T47D (cell line): Measurements from ENCODE around the gene GASK1A.

Source experiments
- DNase-seq, 2 experiments: peaks; one replicate each; pipeline versions ENCODE4 v3.0.0 to v3.0.0-alpha.2; 2011 to 2012; ENCODE audit warnings: low read depth in 1 of 2, low spot score in 1 of 2
- JUND ChIP-seq: IDR thresholded peaks from 2 replicates; pipeline ENCODE4 v1.6.1; 2012; ENCODE audit warnings: low read depth
- in situ Hi-C: cut with HindIII; loops from 2 replicates; pipeline ENCODE4 v1.10.0; 2016; ENCODE audit warnings: low sequenced_read_pairs, low pct_unique_long_range_greater_than_20kb

GASK1A gene

DNA sequence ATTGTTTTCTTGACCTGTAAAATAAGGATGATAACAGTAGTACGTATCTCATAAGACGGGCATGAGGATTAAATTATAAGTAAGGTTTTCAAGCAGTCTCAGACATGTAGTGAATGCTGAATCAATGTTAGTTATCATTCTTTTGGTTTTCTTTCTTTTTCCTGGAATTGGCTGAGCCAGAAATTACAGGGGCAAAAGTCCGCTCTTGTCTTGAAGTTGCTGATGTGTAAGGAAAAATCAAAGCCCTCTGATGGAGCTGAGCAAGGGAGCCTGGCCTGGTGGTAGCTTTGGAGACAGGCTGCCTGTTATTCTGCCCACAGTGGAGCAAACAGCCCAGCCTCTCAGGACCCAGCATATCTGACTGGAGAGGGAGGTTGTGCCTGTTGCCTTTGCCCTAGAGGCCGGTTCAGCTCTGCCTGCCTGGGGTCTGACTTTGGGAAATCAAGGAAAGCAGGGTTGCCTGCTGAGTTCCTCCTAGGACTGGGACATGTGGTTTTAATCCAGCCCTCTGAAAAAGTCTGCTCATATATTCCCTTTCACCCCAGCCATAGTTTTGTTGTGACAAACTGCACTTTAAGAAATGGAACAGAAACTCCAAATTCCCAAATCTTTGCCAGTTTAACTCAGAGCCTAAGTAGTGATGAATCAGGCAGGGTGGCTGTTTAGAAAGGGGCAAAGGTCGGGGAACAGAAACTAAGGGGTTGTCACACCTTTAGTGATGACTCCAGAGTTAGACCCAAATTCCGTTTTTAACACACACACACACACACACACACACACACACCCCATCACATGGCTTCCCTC is 40.1 kb downstream of the GASK1A start:
- DNase-seq = no peak
- in situ Hi-C loops = no loop called here
- no peak for TF ChIP-seq JUND

DNA sequence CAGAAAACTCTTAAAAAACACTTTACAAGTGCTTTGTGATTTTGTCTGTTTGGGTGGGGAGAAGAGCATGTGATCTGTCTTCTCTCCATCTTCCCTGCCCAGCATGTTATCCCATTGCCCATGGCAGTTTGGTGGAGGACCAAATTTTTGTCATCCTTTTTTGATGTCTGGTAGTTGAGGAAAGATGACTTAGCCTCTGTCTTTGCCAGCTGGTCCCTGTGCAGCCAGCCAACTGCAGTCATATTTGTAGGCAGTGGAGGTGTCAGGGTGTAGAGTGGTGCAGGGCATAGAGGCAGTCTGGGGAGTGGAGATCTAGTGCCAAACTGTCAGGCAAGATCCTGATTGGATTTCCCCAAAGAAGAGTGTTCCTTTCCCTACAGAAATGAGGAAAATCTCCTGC is 40.7 kb downstream of the GASK1A start:
- no peak for DNase-seq
- in situ Hi-C loops = no loop called here
- no peak for TF ChIP-seq JUND

DNA sequence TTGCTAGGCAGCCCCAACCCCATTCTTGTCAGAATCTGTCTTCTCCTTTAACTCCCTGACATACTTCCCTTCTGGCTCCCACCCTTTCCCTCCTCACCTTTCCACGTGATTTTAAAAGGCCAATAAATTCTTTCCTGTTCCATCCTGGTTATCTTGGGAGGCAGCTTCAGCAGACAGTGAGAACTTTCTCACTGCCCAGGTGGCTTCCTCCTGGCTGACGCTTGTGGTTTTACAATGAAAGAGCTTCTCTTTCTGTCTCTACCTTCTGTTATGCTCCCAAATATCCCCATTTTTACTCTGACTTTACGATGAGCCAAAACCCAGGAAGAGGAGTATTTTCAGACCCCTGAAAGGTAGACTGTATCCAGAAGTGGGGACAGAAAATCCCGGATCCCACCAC is 42.1 kb downstream of the GASK1A start:
- in situ Hi-C loops = no loop called here
- TF ChIP-seq JUND = no peak
- DNase-seq = no peak

DNA sequence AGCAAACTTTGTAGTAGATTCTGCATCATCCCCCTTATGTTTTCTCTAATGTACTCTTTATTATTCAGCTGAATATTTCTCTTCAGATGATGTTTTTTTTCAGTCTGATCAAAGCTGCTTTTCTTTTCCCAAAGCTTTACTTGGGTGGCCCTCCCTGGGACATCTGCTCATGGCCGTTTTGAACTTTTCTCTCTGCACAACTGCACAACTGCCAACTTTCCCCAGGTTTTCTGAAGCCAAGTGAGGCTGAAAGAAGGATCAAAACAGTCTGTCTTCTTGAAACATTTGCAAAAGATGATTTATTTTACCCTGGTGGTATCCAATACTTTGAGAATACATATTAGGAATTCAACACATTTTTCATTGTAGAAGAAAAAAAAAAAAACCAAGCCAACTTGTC is 43.0 kb downstream of the GASK1A start:
- no peak for TF ChIP-seq JUND
- no peak for DNase-seq
- in situ Hi-C loops = no loop called here

DNA sequence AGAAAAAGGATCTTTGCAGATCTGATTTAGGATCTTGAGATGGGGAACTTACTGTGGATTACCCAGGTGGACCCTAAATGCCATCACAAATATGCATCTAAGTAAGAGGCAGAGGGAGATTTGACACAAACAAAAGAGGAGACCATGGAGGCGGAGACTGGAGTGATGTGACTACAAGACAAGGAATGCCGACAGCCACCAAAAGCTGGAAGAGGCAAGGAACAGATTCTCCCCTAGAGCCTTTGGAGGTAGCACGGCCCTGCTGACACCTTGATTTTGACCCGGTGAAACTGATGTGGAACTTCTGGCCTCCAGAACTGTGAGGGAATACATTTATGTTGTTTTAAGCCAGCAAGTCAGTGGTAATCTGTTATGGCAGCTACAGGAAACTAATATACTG is 44.0 kb downstream of the GASK1A start:
- TF ChIP-seq JUND = no peak
- in situ Hi-C loops = no loop called here
- DNase-seq = no peak

DNA sequence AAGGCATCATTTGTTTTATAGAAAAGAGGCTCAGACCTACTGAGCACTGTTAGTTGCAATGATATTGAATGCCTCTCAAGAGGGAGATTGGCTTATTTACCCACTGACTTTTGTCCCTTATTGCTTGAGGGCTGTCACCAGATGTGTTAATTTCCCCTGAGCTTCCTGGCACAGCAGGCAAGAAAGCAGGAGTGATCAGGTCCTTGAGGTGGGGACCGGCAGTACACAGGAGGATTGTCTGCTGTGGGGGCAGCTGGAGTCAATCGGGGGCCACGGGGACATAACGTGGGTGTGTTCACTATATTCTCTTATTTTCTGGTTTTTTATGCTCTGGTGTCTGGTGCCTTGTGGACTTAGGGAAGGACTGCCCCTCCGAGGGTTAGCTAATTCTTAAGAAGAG is 44.6 kb downstream of the GASK1A start:
- no peak for DNase-seq
- no peak for TF ChIP-seq JUND
- in situ Hi-C loops = no loop called here

DNA sequence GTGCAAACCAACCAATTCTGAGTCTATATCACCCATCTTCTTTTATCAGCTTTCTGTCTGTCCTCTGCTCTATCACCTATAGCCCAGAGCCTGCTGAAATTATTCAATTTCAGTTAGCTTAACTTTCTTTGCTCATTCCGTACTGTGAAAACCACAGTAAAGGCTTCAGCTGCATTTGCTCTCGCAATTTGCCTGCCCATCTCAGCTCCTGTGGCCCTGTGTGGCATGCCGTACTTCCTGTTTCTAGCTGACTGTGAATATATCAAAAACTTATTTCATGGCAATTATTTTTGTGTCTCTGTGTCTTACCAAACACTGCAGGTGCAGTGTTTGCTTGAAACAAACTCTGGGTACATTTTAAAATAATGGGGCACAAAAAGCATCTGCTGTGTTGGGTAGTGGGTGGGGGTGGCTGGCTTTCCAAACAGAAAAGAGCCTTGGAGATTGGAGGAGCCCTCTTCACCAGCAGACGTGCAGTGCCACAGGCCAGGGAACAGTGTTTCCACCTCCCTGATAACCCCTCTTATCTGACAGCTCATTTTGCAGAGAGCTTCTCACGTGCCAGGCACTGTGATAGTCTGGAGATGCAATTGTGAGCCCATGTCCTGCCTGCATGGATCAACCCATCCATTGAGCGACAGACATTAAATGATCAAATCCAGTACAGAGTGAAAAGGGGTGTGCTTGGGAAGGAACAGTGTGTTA is 45.2 kb downstream of the GASK1A start:
- no peak for TF ChIP-seq JUND
- in situ Hi-C loops = no loop called here
- DNase-seq = no peak

DNA sequence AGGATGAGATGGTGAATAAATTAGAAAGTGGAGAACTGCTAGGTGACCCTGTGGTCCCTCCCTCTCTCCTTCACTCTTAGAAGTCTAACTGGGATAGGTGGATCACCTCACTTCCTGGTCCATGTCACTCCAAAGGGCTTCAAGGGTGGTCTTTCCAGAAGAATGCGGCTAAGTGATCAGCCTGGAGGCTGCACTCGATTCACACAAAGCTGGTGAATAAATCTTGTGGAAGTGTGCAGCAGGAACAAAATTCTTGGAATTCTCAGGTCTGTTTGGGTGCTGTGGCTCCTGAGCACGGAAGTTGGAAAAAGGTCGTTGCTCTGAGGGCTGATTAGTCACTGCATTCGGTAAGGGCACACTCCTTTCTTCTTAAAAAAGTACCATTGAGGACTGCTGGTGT is 46.3 kb downstream of the GASK1A start:
- in situ Hi-C loops = no loop called here
- DNase-seq = no peak
- no peak for TF ChIP-seq JUND

DNA sequence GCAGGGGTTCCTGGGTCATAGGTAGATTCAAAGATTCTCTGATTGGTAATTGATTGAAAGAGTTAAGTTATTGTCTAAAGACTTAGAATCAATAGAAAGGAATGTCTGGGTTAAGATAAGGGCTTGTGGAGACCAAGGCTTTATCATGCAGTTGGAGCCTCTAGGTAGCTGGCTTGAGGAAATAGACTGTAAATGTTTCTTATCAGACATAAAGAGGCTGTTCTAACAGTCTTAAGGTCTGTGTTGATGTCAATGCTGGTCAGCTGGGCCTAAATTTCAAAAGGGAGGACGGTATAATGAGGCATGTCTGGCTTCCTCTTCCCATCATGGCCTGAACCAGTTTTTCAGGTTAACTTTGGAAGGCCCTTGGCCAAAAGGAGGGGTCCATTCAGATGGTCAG is 48.9 kb downstream of the GASK1A start:
- DNase-seq = no peak
- in situ Hi-C loops = no loop called here
- TF ChIP-seq JUND = no peak

DNA sequence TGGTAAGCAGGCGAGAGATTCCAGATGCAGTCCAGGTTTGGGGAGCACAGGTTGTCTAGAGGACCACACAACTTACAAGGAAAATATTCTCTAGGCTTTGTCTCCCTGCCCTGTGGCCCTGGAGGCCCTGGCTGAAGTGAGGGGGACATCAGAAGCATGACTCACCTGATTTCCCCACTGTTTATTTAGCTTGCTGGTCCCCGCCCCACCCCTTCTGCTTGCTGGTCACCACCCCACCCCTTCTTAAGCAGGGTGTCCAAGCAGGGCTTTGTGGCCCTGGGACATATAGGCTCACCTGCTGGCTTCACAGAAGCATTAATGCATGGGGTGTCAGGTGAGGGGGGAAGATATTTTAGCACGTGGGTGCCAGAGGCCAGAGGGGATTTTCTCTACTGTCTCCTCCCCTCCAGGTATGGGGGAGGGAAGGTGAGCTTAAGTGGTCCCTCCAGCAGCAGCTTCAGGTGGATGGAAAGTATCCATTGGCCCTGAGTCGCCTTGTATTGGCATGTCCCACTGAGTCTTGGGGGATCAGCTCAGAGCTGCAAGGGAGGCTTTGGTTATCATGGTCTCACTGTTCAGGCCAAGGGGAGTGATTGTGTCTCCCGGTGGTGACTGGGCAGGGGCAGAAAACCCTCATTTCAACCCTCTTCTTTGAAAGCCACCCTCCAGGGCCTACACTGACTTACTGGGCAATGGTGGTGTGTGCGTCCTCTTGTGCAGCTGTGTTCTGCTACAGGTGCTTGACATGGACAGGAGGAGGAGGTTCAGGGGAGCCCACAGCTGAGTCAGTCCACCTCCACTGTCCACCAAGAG is 49.8 kb downstream of the GASK1A start:
- DNase-seq = no peak
- no peak for TF ChIP-seq JUND
- in situ Hi-C loops = no loop called here

DNA sequence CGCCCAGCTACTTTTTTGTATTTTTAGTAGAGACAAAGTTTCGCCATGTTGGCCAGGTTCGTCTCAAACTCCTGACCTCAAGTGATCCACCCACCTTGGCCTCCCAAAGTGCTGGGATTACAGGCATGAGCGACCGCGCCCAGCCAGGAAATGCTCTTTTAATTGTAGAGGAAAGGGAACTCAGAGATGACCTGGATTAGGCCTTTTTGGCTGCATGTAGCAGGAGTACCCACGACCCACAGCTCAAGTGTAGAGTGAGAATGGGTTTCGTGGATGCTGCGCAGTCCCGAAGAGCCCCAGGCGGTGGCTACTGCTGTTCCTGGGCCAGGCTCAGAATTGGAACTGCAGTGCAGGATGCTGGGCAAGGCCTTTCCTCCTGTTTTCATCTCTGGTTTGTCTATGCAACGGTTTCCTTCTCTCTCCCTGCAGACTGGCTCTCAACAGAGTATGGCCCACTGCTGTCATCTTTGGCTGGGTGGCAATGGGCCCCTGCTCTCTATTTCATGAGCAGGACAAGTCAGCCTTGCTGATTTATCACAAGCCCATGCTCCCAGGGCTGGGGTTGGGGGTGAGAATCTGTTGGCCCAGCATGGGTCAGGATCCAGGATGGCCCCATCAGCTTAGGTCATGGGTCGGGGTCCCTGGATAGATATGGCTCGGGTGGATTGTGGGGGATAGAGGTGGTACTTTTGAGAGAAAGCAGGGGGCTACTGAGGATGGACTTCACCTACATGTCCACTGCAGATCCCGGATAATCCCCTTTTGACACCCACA is 51.2 kb downstream of the GASK1A start:
- in situ Hi-C loops = no loop called here
- no peak for TF ChIP-seq JUND
- no peak for DNase-seq

DNA sequence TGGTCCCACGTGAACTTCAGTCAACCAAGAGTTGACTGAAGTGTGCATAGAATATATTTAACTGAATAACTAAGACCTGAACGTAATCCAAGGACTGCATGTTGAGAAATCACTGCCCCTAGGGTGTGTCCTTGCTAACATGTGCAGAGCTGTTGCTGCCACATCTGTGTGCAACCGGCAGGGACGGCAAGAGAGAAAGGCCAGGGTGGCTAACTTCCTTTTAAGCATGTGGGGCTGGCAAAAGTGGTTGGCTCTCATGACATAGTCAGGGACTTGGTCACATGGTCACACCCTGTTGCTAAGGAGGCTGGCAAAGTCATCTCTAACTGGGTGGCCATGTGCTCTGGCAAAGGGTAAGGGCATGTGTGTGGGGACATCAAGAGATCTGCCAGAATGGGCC is 52.4 kb downstream of the GASK1A start:
- no peak for DNase-seq

More for the DNA sequence above, 52.4 kb downstream of the GASK1A start:
- TF ChIP-seq JUND = no peak
- in situ Hi-C loops = no loop called here
